Fibroblast of pulmonary artery (primary cell): ENCODE data around the gene COA5.
A peak's percentile ranks its signal among the peaks of the same experiment; 100 is the strongest.

ENCODE experiments used
- DNase-seq: peaks from one replicate; pipeline ENCODE4 v3.0.0-alpha.2; 2010; ENCODE audit warnings: low read depth
- H3K4me3 ChIP-seq: replicated peaks from 2 replicates; pipeline ENCODE4 v1.5.1; 2011; ENCODE audit warnings: low read depth, mild to moderate bottlenecking, control low read depth, low read length, moderate library complexity
- CTCF ChIP-seq: IDR thresholded peaks from 2 replicates; pipeline ENCODE4 v1.5.1; 2011; ENCODE audit warnings: mild to moderate bottlenecking, control low read depth, low read length, inconsistent platforms; ENCODE audit errors: missing control alignments

Gene COA5

GRCh38 chr2:98648451-98648850, 40.1 kb upstream of the COA5 start:
- no peak for TF ChIP-seq CTCF
- no peak overlapping the region for H3K4me3 ChIP-seq
- DNase-seq = no peak

GRCh38 chr2:98647636-98648035, 39.3 kb upstream of the COA5 start:
- no peak for TF ChIP-seq CTCF
- DNase-seq = peak; percentile 3
- no peak overlapping the region for H3K4me3 ChIP-seq

- peak; percentile 17 for DNase-seq
- no peak overlapping the region for H3K4me3 ChIP-seq
- TF ChIP-seq CTCF = no peak
These were observed 35.3 kb upstream of the COA5 start for GRCh38 chr2:98643496-98644100.

- DNase-seq = no peak
- TF ChIP-seq CTCF = no peak
- no peak overlapping the region for H3K4me3 ChIP-seq
These were observed 29.3 kb upstream of the COA5 start for GRCh38 chr2:98637401-98638147.

- peak; percentile 31 for TF ChIP-seq CTCF
- DNase-seq = no peak
- H3K4me3 ChIP-seq = no peak overlapping the region
These were observed 26.2 kb upstream of the COA5 start for GRCh38 chr2:98634406-98635092.

GRCh38 chr2:98632351-98632750, 24.0 kb upstream of the COA5 start:
- DNase-seq = no peak
- H3K4me3 ChIP-seq = no peak overlapping the region
- TF ChIP-seq CTCF = no peak
